HEK293 (cell line): ENCODE measurements around the gene HSF5.

ENCODE experiments used
- BCL11A ChIP-seq: fragments of 450-650 bp; formaldehyde crosslinking; IDR thresholded peaks from 2 replicates; pipeline ENCODE4 v1.5.1; 2016; ENCODE audit warnings: low read depth, missing biosample characterization, missing genetic modification characterization
- EGR2 ChIP-seq: fragments of 450-650 bp; formaldehyde crosslinking; IDR thresholded peaks from 2 replicates; pipeline ENCODE4 v1.5.1; 2016; ENCODE audit warnings: low read depth, missing biosample characterization, missing genetic modification characterization
- KLF10 ChIP-seq: fragments of 450-650 bp; IDR thresholded peaks from 2 replicates; pipeline ENCODE4 v1.5.1; 2018; ENCODE audit warnings: missing biosample characterization, mild to moderate bottlenecking, missing genetic modification characterization
- KLF16 ChIP-seq: fragments of 450-650 bp; formaldehyde crosslinking; IDR thresholded peaks from 2 replicates; pipeline ENCODE4 v1.5.1; 2017; ENCODE audit warnings: missing biosample characterization, missing genetic modification characterization
- KLF17 ChIP-seq: fragments of 450-650 bp; formaldehyde crosslinking; IDR thresholded peaks from 2 replicates; pipeline ENCODE4 v1.5.1; 2016; ENCODE audit warnings: missing biosample characterization, missing genetic modification characterization
- OSR2 ChIP-seq: fragments of 450-650 bp; formaldehyde crosslinking; IDR thresholded peaks from 2 replicates; pipeline ENCODE4 v1.5.1; 2016; ENCODE audit warnings: missing biosample characterization, missing genetic modification characterization
- PATZ1 ChIP-seq: fragments of 450-650 bp; formaldehyde crosslinking; IDR thresholded peaks from 2 replicates; pipeline ENCODE4 v1.5.1; 2016; ENCODE audit warnings: missing biosample characterization, missing genetic modification characterization
- PRDM1 ChIP-seq: fragments of 450-650 bp; formaldehyde crosslinking; IDR thresholded peaks from 2 replicates; pipeline ENCODE4; 2016; ENCODE audit warnings: missing biosample characterization, missing genetic modification characterization
- REPIN1 ChIP-seq: fragments of 450-650 bp; formaldehyde crosslinking; IDR thresholded peaks from 2 replicates; pipeline ENCODE4 v1.5.1; 2017; ENCODE audit warnings: missing biosample characterization, missing genetic modification characterization, low read depth
- REST ChIP-seq: fragments of 450-650 bp; formaldehyde crosslinking; IDR thresholded peaks from 2 replicates; pipeline ENCODE4 v1.5.1; 2016; ENCODE audit warnings: missing biosample characterization, missing genetic modification characterization
- ZEB2 ChIP-seq: fragments of 450-650 bp; formaldehyde crosslinking; IDR thresholded peaks from 2 replicates; pipeline ENCODE4 v1.5.1; 2016; ENCODE audit warnings: missing biosample characterization, missing genetic modification characterization
- ZFHX2 ChIP-seq: fragments of 450-650 bp; formaldehyde crosslinking; conservative IDR thresholded peaks from 2 replicates; pipeline ENCODE4 v1.5.1; 2016; ENCODE audit warnings: missing biosample characterization, missing genetic modification characterization
- ZFP41 ChIP-seq: fragments of 450-650 bp; formaldehyde crosslinking; IDR thresholded peaks from 2 replicates; pipeline ENCODE4 v1.5.1; 2016; ENCODE audit warnings: missing biosample characterization, missing genetic modification characterization, borderline replicate concordance
- ZNF112 ChIP-seq: fragments of 450-650 bp; formaldehyde crosslinking; IDR thresholded peaks from 2 replicates; pipeline ENCODE4 v1.5.0; 2017; ENCODE audit warnings: missing biosample characterization, missing genetic modification characterization
- ZNF121 ChIP-seq: fragments of 450-650 bp; formaldehyde crosslinking; IDR thresholded peaks from 2 replicates; pipeline ENCODE4 v1.5.1; 2016; ENCODE audit warnings: missing biosample characterization, missing genetic modification characterization
- ZNF155 ChIP-seq: fragments of 450-650 bp; formaldehyde crosslinking; IDR thresholded peaks from 2 replicates; pipeline ENCODE4 v1.5.1; 2016; ENCODE audit warnings: missing biosample characterization, missing genetic modification characterization
- ZNF175 ChIP-seq: fragments of 450-650 bp; formaldehyde crosslinking; IDR thresholded peaks from 2 replicates; pipeline ENCODE4 v1.5.1; 2016; ENCODE audit warnings: missing biosample characterization, missing genetic modification characterization
- ZNF335 ChIP-seq: fragments of 450-650 bp; formaldehyde crosslinking; conservative IDR thresholded peaks from 2 replicates; pipeline ENCODE4 v1.5.1; 2016; ENCODE audit warnings: missing biosample characterization, missing genetic modification characterization
- ZNF341 ChIP-seq: fragments of 450-650 bp; formaldehyde crosslinking; IDR thresholded peaks from 2 replicates; pipeline ENCODE4; 2016; ENCODE audit warnings: low read depth, missing biosample characterization, missing genetic modification characterization
- ZNF362 ChIP-seq: fragments of 450-650 bp; formaldehyde crosslinking; IDR thresholded peaks from 2 replicates; pipeline ENCODE4 v1.5.1; 2016; ENCODE audit warnings: missing biosample characterization, missing genetic modification characterization
- ZNF37A ChIP-seq: fragments of 450-650 bp; IDR thresholded peaks from 2 replicates; pipeline ENCODE4 v1.5.1; 2018; ENCODE audit warnings: missing biosample characterization, missing genetic modification characterization
- ZNF394 ChIP-seq: fragments of 450-650 bp; formaldehyde crosslinking; IDR thresholded peaks from 2 replicates; pipeline ENCODE4 v1.5.1; 2016; ENCODE audit warnings: missing biosample characterization, missing genetic modification characterization, mild to moderate bottlenecking, moderate library complexity, borderline replicate concordance
- ZNF48 ChIP-seq: fragments of 450-650 bp; formaldehyde crosslinking; IDR thresholded peaks from 2 replicates; pipeline ENCODE4 v1.5.1; 2016; ENCODE audit warnings: missing biosample characterization, missing genetic modification characterization
- ZNF514 ChIP-seq: fragments of 450-650 bp; formaldehyde crosslinking; IDR thresholded peaks from 2 replicates; pipeline ENCODE4 v1.5.1; 2016; ENCODE audit warnings: missing biosample characterization, missing genetic modification characterization
- ZNF529 ChIP-seq: fragments of 450-650 bp; formaldehyde crosslinking; IDR thresholded peaks from 2 replicates; pipeline ENCODE4 v1.5.1; 2017; ENCODE audit warnings: missing genetic modification characterization, missing biosample characterization; ENCODE audit not compliant: insufficient replicate concordance
- ZNF561 ChIP-seq: fragments of 450-650 bp; IDR thresholded peaks from 2 replicates; pipeline ENCODE4 v1.5.1; 2018; ENCODE audit warnings: missing biosample characterization, missing genetic modification characterization, borderline replicate concordance
- ZNF571 ChIP-seq: fragments of 450-650 bp; formaldehyde crosslinking; IDR thresholded peaks from 2 replicates; pipeline ENCODE4 v1.5.0; 2017; ENCODE audit warnings: missing biosample characterization, missing genetic modification characterization
- ZNF621 ChIP-seq: fragments of 450-650 bp; formaldehyde crosslinking; IDR thresholded peaks from 2 replicates; pipeline ENCODE4 v1.5.1; 2017; ENCODE audit warnings: missing biosample characterization, missing genetic modification characterization
- ZNF629 ChIP-seq: fragments of 450-650 bp; formaldehyde crosslinking; IDR thresholded peaks from 2 replicates; pipeline ENCODE4 v1.5.1; 2017; ENCODE audit warnings: missing biosample characterization, missing genetic modification characterization
- ZNF658 ChIP-seq: fragments of 450-650 bp; formaldehyde crosslinking; IDR thresholded peaks from 2 replicates; pipeline ENCODE4; 2016; ENCODE audit warnings: missing biosample characterization, missing genetic modification characterization
- ZNF660 ChIP-seq: fragments of 450-650 bp; IDR thresholded peaks from 2 replicates; pipeline ENCODE4 v1.5.1; 2018; ENCODE audit warnings: missing biosample characterization, mild to moderate bottlenecking, missing genetic modification characterization
- ZNF785 ChIP-seq: fragments of 450-650 bp; formaldehyde crosslinking; IDR thresholded peaks from 2 replicates; pipeline ENCODE4 v1.5.1; 2016; ENCODE audit warnings: missing biosample characterization, missing genetic modification characterization

Gene HSF5

GRCh38 chr17:58513965-58514769, 26.0 kb upstream of the HSF5 start, which contains the start of gene MTMR4 (continued):
- TF ChIP-seq REST (tag by site-specific recombination): no peak
- TF ChIP-seq ZNF561: 0 out of 2 replicates have a peak, but pooled peaks have one; percentile 38
- TF ChIP-seq KLF17 (tag by site-specific recombination): peak; percentile 24; the same call in 1 of the 2 replicates
- no peak for TF ChIP-seq ZNF529
- TF ChIP-seq ZNF514 (tag by site-specific recombination): no peak
- no peak for TF ChIP-seq ZNF571 (tag by site-specific recombination)
- TF ChIP-seq ZFHX2 (tag by site-specific recombination): peak; percentile 32; the same call in 1 of the 2 replicates
- TF ChIP-seq KLF16 (tag by site-specific recombination): no peak
- peak; percentile 54; the same call in 1 of the 2 replicates for TF ChIP-seq PATZ1 (tag by site-specific recombination)
- no peak for TF ChIP-seq ZNF48 (tag by site-specific recombination)
- no peak for TF ChIP-seq ZNF37A (tag by site-specific recombination)
- TF ChIP-seq ZNF658 (tag by site-specific recombination): no peak
- TF ChIP-seq ZNF629 (tag by site-specific recombination): no peak
- TF ChIP-seq ZNF121 (tag by site-specific recombination): no peak
- TF ChIP-seq KLF10: peak; percentile 85; the same call in 1 of the 2 replicates
- no peak for TF ChIP-seq PRDM1 (tag by site-specific recombination)
- no peak for TF ChIP-seq ZEB2 (tag by site-specific recombination)
- TF ChIP-seq ZNF621 (tag by site-specific recombination): no peak
- TF ChIP-seq BCL11A (tag by site-specific recombination): no peak
- peak; percentile 88 for TF ChIP-seq ZNF335
- no peak for TF ChIP-seq REPIN1 (tag by site-specific recombination)
- no peak for TF ChIP-seq ZNF175 (tag by site-specific recombination)
- TF ChIP-seq ZNF362 (tag by site-specific recombination): no peak
- TF ChIP-seq OSR2 (tag by site-specific recombination): no peak
- TF ChIP-seq ZNF341 (tag by site-specific recombination): peak; percentile 92
- no peak for TF ChIP-seq ZNF112 (tag by site-specific recombination)
- TF ChIP-seq ZFP41 (tag by site-specific recombination): no peak
- TF ChIP-seq ZNF785 (tag by site-specific recombination): no peak
- no peak for TF ChIP-seq ZNF155
- TF ChIP-seq ZNF394 (tag by site-specific recombination): no peak
- no peak for TF ChIP-seq EGR2
- peak; percentile 42; the same call in 1 of the 2 replicates for TF ChIP-seq ZNF660 (tag by site-specific recombination)
- TF ChIP-seq, all 188 proteins: peak for 26
